BLaER1 (cell line): Measurements from ENCODE around the gene FBXL12.
A peak's percentile ranks its signal among the peaks of the same experiment; 100 is the strongest.
"Not testable (repeated sequence)": the region's sequence is repeated elsewhere in the genome, so short reads cannot be mapped to it uniquely, and the experiment has no call there.

Experiments used
- H3K27ac ChIP-seq: shearing (Covaris generic); formaldehyde crosslinking; 2 replicates; pipeline ENCODE4 v1.8.1; 2022
- H3K27me3 ChIP-seq: shearing (Covaris generic); formaldehyde crosslinking; 2 replicates; pipeline ENCODE4 v1.8.1; 2022
- H3K36me3 ChIP-seq: shearing (Covaris generic); formaldehyde crosslinking; 2 replicates; pipeline ENCODE4 v1.8.1; 2022
- H3K4me1 ChIP-seq: shearing (Covaris generic); formaldehyde crosslinking; 2 replicates; pipeline ENCODE4 v1.8.1; 2022
- H3K4me2 ChIP-seq: shearing (Covaris generic); formaldehyde crosslinking; 2 replicates; pipeline ENCODE4 v1.8.1; 2022
- H3K4me3 ChIP-seq: shearing (Covaris generic); formaldehyde crosslinking; 2 replicates; pipeline ENCODE4 v1.8.1; 2022
- H3K9ac ChIP-seq: shearing (Covaris generic); formaldehyde crosslinking; 2 replicates; pipeline ENCODE4 v1.8.1; 2022
- H3K9me3 ChIP-seq: shearing (Covaris generic); formaldehyde crosslinking; 2 replicates; pipeline ENCODE4 v1.8.1; 2022
- H4K20me1 ChIP-seq: shearing (Covaris generic); formaldehyde crosslinking; 2 replicates; pipeline ENCODE4 v1.8.1; 2022
- Cebpa-rat ChIP-seq: shearing (Covaris generic); IDR thresholded peaks from 2 replicates; pipeline ENCODE4 v1.8.1; 2022

The FBXL12 gene

DNA sequence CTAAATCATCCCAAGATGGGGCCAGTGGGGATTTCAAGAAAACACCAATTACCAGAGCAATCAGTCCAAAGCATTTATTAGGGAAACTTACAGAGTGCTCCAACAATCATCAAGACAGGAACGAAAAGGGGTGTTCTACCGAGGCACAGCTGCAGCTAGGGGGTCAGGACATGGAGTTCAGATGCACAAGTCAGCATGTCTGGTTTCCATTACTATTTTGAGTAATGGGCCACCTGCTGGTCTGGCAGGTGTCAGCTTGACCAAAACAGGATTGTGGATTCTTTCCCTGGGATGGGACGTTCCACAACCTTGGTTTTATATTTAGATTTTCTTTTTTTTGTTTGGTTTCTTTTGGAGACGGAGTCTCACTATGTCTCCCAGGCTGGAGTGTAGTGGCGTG is 4.9 kb upstream of the FBXL12 start:
- no peak overlapping the region for H3K27ac ChIP-seq
- peaks cover 44% of the 10 kb centered on the region for H3K4me1 ChIP-seq
- H4K20me1 ChIP-seq: peaks cover 51% of the 10 kb centered on the region
- H3K9ac ChIP-seq: peak overlapping the region; percentile 38; the same call in 1 of the 2 replicates
- H3K4me3 ChIP-seq: no peak overlapping the region
- no peak for TF ChIP-seq Cebpa-rat
- H3K36me3 ChIP-seq: peaks cover 28% of the 10 kb centered on the region
- H3K4me2 ChIP-seq: peak overlapping the region; percentile 30; the same call in 1 of the 2 replicates
- no peaks in the 10 kb centered on the region for H3K9me3 ChIP-seq
- no peaks in the 10 kb centered on the region for H3K27me3 ChIP-seq

DNA sequence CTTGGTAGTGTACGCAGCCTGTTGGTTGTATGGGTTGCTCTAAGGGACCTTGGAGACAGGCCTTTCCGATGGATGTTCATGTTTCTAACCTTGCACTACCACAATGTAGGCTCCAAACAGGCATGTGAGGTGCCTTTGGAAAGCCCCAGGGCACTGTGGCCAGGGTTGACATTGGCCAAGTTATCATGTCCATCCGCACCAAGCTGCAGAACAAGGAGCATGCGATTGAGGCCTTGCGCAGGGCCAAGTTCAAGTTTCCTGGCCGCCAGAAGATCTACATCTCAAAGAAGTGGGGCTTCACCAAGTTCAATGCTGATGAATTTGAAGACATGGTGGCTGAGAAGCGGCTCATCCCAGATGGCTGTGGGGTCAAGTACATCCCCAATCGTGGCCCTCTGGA is 1.2 kb upstream of the FBXL12 start:
- peaks cover 20% of the 10 kb centered on the region for H3K9me3 ChIP-seq
- H3K4me1 ChIP-seq: peaks cover 39% of the 10 kb centered on the region
- H4K20me1 ChIP-seq: peaks cover 28% of the 10 kb centered on the region
- H3K4me3 ChIP-seq: peak overlapping the region; percentile 67
- peak overlapping the region; percentile 87 for H3K4me2 ChIP-seq
- peaks cover 39% of the 10 kb centered on the region for H3K36me3 ChIP-seq
- not testable (repeated sequence) for H3K27me3 ChIP-seq
- 0 out of 2 replicates have a peak overlapping the region, but pooled peaks have one; percentile 43 for H3K27ac ChIP-seq
- 0 out of 2 replicates have a peak overlapping the region, but pooled peaks have one; percentile 45 for H3K9ac ChIP-seq

DNA sequence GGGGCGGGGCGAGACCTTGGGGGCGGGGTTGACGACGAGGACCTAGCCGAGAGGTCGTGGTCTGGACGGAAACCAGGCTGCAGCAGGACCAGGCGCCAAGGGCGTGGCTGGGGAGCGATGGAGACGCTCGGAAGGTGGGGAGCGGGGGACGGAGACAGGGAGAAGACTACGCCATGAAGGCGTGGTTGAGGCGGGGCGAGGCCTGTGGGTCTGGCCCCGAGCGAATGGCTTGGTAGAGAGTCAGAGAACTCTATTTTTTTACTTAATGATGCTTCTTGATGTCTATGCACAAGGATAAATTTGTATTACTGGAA is 674 bp upstream of the FBXL12 start:
- peaks cover 39% of the 10 kb centered on the region for H3K36me3 ChIP-seq
- peak overlapping the region; percentile 87 for H3K4me2 ChIP-seq
- peak overlapping the region; percentile 43; the same call in 1 of the 2 replicates for H3K27ac ChIP-seq

DNA sequence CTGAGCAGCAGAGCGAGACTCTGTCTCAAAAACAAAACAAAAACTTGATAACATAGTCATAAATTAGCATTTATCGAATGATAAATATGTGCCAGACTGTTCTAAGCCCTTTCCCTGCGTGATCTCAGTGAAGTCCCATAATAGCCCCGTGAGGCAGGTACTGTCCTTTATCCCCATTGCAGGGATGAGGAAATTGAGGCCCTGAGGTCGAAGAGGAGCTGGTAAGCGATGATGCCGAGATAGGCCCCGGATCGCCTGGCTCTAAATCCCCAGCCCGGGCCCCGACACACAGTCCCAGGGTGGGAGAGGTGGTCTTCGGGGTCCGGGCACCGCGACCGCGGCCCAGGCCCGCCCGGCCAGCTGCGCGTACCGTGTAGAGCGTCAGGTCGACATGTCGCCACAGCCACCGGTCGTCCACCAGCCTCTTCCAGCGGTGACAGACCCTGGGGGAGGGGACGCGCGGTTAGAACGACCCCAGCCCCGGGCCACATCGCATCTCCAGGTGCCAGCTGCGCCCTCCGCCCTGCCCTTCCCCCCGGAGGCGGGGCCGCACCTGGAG is 625 bp downstream of the FBXL12 start:
- peak overlapping the region; percentile 94 for H3K9ac ChIP-seq
- peaks cover 28% of the 10 kb centered on the region for H3K4me1 ChIP-seq
- peak overlapping the region; percentile 84 for H3K4me2 ChIP-seq
- H4K20me1 ChIP-seq: peaks cover 10% of the 10 kb centered on the region
- no peaks in the 10 kb centered on the region for H3K27me3 ChIP-seq
- peaks cover 41% of the 10 kb centered on the region for H3K36me3 ChIP-seq
- no peak for TF ChIP-seq Cebpa-rat
- H3K9me3 ChIP-seq: peaks cover 31% of the 10 kb centered on the region
- H3K27ac ChIP-seq: peak overlapping the region; percentile 90
- peak overlapping the region; percentile 99 for H3K4me3 ChIP-seq

More for the DNA sequence above, 674 bp upstream of the FBXL12 start:
- Histone ChIP-seq H3K4me1 (peaks cover 39% of the 10 kb centered on the region), H3K27me3 (no peaks in the 10 kb centered on the region), H3K9ac (0 out of 2 replicates have a peak overlapping the region, but pooled peaks have one; percentile 45), H4K20me1 (peaks cover 23% of the 10 kb centered on the region), H3K4me3 (peak overlapping the region; percentile 67), H3K9me3 (peaks cover 25% of the 10 kb centered on the region)
- TF ChIP-seq Cebpa-rat: no peak

DNA sequence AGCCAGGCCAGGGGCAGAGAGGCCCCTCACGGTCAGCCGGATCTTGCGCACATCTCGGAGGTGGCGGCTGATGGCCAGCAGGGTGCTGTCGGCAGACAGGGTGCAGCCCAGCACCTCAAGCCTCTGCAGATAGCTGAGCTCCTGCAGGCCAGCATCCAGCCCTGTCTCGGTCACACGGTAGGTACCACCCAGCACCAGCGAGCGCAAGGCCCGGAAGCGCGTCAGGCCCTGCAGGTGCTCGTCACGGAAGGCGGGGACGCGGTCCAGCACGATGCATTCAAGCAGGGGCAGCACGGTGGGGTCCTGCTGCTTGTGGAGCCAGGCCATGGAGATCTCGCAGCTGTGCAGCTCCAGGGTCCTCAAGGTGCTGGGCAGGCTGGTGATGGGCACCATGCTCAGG is 7.7 kb downstream of the FBXL12 start:
- H3K27ac ChIP-seq: no peak overlapping the region
- no peak overlapping the region for H3K9ac ChIP-seq
- no peak overlapping the region for H3K4me2 ChIP-seq
- peaks cover 22% of the 10 kb centered on the region for H3K9me3 ChIP-seq
- no peaks in the 10 kb centered on the region for H3K27me3 ChIP-seq
- H3K4me3 ChIP-seq: no peak overlapping the region
- H4K20me1 ChIP-seq: peaks cover 11% of the 10 kb centered on the region
- no peaks in the 10 kb centered on the region for H3K4me1 ChIP-seq
- peaks cover 96% of the 10 kb centered on the region for H3K36me3 ChIP-seq
- TF ChIP-seq Cebpa-rat: no peak

DNA sequence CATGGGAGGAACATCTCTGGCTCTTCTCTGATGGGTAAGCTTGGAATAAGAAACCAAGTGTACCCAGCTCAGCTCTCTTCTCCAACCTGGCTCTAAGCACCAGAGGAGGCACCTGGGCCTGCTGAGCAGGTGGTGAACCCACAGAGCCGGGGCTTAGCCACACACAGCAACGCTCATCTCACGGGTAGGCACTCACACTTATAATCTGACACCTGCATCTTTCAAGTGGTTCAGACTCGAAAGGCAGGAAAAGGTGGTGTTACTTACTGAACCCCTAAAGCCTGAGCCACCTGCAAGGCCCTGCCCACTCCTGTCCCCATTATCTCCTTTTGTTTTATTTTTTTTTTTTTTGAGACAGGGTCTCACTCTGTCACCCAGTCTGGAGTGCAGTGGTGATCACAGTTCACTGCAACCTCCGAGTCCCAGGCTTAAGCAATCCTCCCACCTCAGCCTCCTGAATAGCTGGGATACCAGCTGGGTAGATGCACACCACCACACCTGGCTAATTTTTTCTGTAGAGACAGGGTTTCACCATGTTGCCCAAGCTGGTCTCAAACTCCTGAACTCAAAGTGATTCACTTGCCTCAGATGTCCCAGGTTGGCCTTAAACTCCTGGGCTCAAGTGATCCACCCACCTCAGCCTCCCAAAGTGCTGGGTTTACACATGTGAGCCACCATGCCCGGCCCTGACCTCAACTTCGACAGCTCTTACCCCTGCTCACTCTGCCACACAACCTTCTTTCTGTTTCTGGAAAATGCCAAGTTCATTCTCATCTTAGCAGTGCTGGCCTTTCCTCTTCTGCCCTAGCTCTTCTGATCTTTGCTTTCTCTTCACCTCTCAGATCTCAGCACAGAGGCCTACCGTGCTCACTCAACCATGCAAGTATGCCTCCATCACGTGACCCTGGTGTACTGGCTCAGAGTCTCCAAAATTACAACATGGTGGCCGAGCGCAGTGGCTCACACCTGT is 9.7 kb downstream of the FBXL12 start:
- H4K20me1 ChIP-seq: peaks cover 11% of the 10 kb centered on the region
- H3K27me3 ChIP-seq: no peaks in the 10 kb centered on the region
- H3K4me3 ChIP-seq: no peak overlapping the region
- no peak for TF ChIP-seq Cebpa-rat
- no peak overlapping the region for H3K9ac ChIP-seq
- no peak overlapping the region for H3K27ac ChIP-seq
- H3K9me3 ChIP-seq: peaks cover 2% of the 10 kb centered on the region; the same call in 1 of the 2 replicates
- H3K36me3 ChIP-seq: peaks cover 91% of the 10 kb centered on the region
- H3K4me2 ChIP-seq: no peak overlapping the region
- no peaks in the 10 kb centered on the region for H3K4me1 ChIP-seq

DNA sequence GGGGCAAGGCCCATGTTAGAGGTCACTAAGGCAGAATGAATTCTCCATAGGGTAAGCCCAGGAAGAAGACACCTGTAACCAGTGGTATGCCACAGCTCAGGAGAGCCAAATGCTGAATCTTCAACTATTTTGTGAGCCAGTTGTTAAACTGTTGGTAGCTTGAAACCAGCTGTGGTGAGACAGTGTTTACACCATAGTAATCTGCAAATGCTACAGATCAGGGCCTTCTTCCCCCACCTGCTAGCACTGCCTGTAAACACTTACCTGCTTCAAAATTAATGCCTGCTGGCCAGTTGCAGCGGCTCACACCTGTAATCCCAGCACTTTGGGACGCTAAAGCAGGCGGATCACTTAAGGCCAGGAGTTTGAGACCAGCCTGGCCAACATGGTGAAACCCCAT is 12.1 kb downstream of the FBXL12 start:
- no peak for TF ChIP-seq Cebpa-rat
- H3K4me1 ChIP-seq: no peaks in the 10 kb centered on the region
- no peak overlapping the region for H3K9ac ChIP-seq
- H3K9me3 ChIP-seq: no peaks in the 10 kb centered on the region
- peaks cover 8% of the 10 kb centered on the region for H4K20me1 ChIP-seq
- H3K27ac ChIP-seq: no peak overlapping the region
- peaks cover 84% of the 10 kb centered on the region for H3K36me3 ChIP-seq
- H3K27me3 ChIP-seq: no peaks in the 10 kb centered on the region
- H3K4me2 ChIP-seq: no peak overlapping the region
- H3K4me3 ChIP-seq: no peak overlapping the region

DNA sequence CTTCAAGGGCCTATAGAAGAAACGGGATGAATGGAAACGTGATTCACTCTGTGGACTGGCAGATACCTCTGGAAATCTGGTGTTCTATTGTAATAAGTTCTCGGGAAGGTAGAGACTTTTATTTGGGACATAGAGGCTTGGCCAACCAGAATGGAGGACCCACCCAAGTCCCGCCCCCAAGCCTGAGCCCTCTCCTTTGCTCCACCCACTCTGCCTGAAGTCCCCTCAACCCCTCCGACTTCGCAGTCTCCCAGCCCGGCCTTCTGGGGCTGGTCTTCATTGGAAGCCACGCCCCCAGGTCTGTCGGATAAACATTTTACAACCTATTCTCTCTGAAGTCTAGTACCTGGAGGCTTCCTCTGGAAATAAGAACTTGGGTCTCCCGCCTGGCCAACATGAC is 16.9 kb downstream of the FBXL12 start:
- H3K27me3 ChIP-seq: no peaks in the 10 kb centered on the region
- H3K27ac ChIP-seq: no peak overlapping the region
- no peak overlapping the region for H3K9ac ChIP-seq
- no peaks in the 10 kb centered on the region for H3K4me1 ChIP-seq
- no peak for TF ChIP-seq Cebpa-rat
- no peak overlapping the region for H3K4me3 ChIP-seq
- H3K9me3 ChIP-seq: no peaks in the 10 kb centered on the region
- peaks cover 37% of the 10 kb centered on the region for H3K36me3 ChIP-seq
- no peaks in the 10 kb centered on the region for H4K20me1 ChIP-seq
- no peak overlapping the region for H3K4me2 ChIP-seq

DNA sequence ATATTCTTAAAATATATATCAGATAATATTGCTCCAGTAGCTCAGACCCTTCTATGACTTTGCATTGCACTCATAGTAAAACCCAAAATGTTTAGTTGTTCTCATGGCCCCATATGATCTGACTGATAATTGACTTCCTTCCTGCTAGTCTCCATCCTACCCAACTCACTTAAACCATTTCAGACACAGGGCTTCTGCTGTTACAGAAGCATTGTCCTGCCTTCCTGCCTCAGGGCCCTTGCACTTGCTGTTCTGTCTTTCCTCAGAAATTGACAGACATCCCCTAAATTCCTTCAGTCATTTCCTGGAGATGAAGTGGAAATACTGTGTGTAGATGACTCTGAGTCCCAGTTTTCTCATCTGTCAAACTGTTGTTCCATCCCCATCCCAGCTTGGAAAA is 19.7 kb downstream of the FBXL12 start:
- Histone ChIP-seq H4K20me1 (no peaks in the 10 kb centered on the region), H3K9me3 (no peaks in the 10 kb centered on the region), H3K4me1 (no peaks in the 10 kb centered on the region), H3K9ac (no peak overlapping the region), H3K27ac (no peak overlapping the region), H3K4me3 (no peak overlapping the region), H3K36me3 (0 out of 2 replicates have a peak, but pooled peaks cover 14% of the 10 kb centered on the region), H3K27me3 (no peaks in the 10 kb centered on the region), H3K4me2 (no peak overlapping the region)
- no peak for TF ChIP-seq Cebpa-rat

DNA sequence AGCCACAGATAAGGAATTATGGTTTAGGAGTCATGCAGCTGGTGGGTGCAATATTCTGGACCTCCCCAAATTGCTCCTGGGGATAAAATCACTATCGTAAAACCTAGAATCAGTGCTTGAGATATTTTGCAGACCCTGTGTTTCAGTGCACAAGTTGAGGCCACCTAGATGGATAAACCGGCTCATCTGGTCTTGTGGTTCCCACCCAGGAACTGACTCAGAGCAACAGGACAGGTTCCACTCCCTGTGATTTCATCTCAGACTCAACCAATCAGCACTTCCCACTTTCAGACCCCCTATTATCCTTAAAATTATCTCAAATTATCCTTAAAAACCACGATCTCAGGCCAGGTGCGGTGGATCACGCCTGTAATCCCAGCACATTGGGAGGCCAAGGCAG is 21.0 kb downstream of the FBXL12 start:
- Histone ChIP-seq H3K27ac (no peak overlapping the region), H3K4me2 (no peak overlapping the region), H3K4me1 (peaks cover 7% of the 10 kb centered on the region), H3K9me3 (no peaks in the 10 kb centered on the region), H3K9ac (no peak overlapping the region), H3K4me3 (no peak overlapping the region), H3K27me3 (no peaks in the 10 kb centered on the region), H3K36me3 (0 out of 2 replicates have a peak, but pooled peaks cover 1% of the 10 kb centered on the region), H4K20me1 (no peaks in the 10 kb centered on the region)
- TF ChIP-seq Cebpa-rat: no peak
